HG03520 (cell line): ENCODE results near the gene RUNX3.

Experiments
- ATAC-seq: cut with Tn5 transposase; IDR thresholded peaks from one replicate; pipeline ENCODE4 v1.9.1; 2021; ENCODE audit warnings: mild to moderate bottlenecking, moderate library complexity; ENCODE audit not compliant: unreplicated experiment

RUNX3 gene

DNA sequence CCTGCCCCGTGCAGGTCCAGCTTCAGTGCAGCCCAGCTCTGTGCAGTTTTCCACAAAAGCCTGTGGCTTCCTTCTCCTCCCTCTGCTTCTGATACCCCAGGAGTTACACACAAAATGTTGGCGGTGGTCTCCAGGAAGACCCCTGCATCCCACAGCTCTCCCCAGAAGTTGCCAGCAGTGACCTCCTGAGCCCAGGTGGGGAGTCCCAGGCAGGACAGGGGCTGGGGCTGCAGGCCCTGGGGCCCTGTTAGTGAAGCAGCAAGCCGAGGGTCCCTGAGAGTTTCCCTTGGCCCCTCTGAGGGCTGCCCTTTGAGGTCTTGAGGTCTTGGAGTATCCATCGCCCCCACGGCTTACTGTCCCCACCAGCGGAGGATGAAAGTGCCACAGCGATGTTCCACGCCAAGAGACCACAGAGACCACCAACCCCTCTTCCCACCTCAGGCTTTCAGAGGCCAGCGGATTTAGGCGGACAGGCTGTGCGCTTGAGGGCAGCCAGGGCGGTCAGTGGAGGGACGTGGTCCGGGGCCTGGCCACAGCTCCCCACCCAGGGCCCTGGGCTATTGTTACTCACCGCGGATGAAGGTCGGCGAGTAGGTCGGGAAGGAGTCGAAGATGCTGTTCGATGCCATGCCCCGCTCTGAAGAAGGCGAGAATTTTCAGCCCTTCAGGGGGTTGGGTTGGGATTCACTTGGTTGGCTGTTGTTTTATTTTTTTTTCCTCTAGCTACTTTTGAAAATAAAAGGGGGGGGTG is 34.0 kb upstream of the RUNX3 start:
- no peak for ATAC-seq

DNA sequence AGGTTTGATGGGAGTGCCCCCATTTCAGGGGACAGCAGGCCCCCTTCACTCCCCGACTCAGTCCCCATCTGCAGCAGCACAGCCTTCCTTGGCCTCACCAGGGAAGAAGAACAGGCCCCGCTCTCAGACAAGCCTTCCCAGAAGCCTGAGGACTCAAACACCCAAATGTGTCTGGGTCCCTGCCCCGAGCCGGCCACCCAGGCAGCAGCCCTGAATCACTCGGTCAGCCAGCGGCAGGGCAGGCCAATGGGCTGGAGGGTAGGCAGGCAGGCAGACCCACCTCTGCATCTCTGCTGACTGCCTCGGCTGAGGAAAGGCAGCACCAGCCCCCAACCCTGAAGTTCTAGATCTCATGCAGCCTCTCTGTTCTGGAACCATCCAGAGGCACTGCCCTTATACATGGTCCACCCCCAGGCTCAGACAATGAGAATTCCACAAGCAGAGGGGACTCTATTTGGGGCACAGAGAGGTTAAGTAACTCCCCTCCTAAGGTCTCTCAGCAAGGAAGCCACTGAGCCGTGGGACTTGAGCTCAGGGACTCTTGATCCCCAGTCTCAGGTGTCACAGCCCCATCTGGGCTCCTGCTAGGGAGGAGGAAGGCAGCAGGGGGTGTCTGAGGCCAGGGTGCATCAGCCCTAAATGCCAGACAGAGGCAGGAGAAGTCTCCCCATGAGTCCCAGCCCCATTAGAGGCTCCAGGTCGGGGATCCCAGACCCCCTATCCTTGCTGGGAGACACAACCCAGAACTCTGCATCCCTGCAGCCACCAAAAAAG is 33.2 kb upstream of the RUNX3 start:
- ATAC-seq = no peak

DNA sequence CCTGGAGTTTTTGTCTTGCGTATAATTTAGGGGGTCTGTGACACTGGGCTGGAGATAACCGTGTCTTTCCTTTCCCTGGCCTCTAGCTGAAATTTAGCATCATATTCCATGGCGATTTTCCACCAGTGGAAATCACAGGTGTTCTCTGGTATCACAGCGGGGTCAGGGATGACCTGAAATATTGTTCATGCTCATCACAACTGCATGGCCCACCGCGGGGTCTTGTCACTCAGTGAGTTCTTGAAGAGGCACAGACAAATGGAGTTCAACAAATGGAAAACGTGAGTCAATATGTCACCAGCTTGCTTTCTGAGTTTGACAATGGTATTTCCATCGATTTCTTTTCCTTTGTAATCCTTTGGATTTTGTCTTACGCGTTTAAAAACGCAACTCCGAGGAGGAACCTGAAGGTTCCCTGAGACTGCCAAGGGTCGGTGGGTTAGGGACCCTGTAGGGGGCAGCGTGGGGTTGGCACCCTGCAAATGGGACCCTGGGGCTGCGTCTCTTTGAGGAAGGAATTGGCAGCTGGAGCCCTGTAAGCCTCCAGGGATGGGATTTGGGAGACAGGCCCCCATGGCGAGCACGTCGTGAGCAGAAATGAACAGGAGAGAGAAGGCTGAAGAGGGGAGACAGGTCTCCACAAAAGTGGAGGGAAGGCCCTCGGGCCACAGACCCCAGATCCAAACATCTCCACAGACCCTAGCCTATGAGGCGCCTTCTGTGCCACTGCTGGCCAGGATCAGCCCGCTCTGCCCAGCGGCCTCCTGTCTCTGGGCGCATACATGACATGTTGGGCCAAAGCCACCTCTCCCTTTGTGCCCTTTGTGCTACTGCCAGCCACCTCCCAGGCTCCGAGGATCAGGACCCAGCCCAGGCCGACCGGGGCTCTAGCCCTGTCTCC is 32.1 kb upstream of the RUNX3 start:
- no peak for ATAC-seq

DNA sequence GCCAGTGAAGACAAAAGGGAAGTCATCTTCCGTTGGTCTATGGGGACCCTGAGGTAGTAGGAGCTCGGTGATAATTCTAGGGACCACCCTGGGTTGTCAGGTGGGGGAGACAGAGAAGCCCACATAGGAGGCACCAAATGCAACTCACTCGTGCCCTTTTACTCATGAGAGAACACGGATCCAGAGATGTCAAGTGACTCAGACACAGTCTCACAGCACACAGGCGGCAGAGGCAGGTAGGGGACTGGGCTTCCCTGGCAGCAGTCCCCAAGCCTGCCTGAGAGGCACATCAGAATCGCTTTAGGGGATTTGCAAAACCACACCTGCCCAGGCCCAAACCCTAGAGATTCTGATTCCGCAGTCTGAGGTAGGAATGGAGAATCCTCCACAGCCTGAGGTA is 31.3 kb upstream of the RUNX3 start:
- ATAC-seq = no peak

DNA sequence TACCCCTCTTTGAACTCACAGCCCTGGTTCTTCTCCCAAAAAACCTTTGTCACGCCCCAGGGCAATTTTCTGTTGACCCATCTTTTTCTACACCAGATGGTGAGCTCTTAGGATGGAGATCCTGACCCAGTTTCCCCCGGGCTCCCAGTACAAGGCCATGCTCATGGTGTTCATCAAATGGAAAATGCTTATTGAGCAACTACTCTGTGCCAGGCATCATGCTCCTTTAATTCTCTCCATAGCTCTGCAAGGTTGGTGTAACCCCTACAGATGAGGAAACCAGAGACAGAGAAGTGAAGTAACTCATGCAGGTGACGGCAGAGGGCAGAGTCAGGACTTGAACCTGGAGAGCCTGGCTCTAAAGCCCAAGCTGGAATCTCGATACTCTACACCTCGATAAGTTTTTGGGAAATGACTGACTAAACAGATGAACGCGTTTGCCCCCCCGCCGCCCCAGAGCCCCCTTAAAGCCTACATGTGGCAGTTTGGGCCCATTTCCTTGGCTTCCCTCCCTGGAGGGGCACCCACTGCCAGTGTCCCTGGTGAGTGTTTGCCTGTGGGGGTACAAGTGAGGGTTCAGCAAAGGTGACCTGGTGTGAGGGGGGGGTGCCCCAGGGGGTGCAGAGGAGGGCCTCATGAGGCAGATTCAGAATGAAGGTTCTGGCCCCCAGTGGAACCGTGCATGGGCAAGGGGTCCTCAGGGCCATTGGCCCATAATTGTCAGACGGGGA is 30.2 kb upstream of the RUNX3 start:
- ATAC-seq = no peak

DNA sequence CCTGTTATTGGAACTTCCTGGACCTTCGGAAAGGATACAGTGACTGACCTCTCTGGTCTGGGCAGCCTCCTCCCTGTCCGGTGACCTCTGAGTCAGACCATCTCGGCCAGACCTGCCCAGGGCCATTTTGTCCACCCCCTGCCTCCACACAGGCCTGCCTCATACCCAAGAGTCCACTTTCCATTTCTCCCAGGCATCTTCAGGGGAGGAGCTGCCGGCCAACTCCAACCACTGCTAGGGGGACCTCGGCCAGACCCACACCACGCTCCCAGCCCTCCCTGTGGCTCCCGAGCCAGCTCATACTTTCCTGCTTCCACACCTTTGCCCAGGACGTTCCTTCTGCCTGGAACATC is 29.5 kb upstream of the RUNX3 start:
- no peak for ATAC-seq

DNA sequence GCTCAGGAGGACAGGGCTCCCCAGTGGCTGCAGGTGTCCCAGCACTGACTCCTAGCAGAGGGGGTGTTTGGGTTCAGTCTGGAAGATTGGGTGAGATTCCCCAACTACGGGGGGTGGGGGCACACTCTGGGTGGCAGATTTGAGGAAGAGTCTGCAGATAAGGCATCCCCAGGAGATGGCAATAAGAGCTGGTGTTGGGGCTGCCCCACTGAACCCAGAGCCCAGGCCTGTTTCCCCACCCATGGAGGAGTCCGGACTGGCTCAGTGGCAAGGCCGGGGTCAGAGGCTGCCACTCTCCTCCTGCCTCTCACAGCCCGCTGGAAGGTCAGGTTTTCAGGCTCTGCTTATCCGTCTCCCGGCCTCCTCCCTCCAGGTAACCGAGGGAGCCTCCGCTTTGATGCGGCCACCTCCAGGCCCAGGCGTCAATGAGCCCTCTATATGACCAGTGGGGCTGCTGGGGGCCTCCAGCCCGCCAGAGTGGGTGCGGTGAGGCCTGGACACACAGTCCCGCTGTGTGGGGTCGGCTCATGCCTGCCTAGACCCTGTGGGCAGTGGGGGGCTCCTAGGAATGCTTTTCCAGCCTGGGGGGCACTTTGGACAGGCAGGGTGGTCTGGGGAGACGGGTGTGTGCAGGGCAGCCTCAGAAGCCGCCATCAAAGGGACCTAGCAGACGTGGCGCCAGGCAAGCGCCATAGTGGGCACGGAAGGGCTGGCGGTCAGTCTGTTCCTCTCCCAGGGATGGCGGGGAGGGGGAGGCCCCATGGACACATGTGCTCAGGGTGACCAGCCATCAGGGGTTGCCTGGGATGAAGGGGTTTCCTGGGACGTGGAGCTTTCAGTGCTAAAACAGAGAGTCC is 28.9 kb upstream of the RUNX3 start:
- ATAC-seq = no peak

DNA sequence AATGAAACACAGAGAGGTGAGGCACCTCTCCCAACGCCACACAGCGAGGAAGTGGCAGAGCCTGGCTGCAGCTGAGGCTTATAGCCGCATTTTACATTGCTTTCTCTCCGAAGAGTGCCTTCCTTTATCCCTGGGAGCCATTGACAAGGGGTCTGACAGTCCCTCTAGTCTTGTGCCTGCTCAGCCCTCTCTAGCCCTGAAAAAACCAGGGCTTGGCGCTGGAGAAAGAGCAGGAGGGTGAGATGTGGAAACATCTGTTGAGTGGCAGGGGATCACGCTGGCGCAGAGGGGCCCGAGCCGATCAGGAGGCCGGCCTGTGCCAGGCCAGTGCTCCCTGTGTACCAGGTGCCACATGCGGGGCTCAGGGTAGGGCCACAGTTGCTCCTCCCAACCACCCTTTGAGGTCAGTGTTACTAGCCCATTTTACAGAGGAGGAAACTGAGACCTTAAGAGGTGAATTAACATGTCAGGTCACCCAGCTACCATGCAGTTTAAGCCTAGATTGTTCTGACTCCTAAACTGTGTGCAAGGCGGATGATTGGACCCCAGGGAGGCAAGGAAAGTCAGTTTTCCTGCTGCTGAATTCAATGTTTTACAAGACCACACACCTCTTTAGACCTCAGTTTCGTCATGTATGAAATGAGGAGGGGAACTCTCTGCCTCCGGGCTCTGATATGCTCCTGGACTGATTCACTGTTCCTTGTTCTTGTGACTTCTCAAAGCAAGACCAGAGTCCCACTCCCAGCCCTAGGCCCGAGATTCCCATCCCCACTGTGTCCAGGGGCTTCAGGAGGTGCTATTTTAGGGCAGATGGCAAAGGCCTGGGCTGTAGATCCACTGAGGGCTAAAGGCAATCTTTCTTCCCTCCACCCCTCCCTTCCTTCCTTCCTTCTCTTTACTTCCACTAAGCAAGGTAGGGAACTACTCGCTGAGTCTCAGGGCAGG is 28.0 kb upstream of the RUNX3 start:
- no peak for ATAC-seq

DNA sequence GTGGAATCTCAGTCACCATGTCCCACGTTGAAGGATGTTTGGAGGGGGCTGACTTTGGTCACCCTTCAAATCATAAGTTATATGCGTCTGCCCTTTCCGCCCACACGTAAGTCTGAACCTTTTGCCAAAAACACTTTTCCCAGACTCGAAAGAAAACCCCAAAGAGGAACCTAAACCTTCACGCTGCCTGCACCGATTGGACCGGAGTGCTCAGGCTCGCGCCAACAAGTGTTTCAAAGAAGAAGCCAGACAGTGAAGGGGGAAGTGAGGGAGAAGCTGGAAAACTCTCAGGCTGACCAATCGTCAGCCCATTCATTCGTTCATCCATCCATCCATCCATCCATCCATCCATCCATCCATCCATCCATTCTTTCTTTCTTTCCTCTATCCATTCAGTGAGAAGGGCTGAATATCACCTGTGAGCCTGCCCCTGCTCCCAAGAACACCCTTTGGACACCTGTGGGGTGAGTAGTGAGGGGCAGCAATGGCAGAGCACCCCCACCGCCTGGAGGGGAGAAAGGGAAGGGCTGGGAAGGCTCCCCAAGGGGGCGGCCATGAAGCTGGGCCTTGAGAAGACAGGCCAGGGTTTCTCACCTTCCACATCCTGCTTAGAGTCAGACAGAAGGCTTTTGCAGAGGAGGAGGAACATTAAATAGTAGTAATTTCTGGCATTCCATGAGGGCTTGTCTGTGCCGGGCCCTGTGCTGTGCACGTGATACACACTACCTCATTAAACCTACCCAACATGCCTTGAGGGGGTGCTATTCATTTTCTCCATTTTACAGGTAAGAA is 27.1 kb upstream of the RUNX3 start:
- no peak for ATAC-seq

DNA sequence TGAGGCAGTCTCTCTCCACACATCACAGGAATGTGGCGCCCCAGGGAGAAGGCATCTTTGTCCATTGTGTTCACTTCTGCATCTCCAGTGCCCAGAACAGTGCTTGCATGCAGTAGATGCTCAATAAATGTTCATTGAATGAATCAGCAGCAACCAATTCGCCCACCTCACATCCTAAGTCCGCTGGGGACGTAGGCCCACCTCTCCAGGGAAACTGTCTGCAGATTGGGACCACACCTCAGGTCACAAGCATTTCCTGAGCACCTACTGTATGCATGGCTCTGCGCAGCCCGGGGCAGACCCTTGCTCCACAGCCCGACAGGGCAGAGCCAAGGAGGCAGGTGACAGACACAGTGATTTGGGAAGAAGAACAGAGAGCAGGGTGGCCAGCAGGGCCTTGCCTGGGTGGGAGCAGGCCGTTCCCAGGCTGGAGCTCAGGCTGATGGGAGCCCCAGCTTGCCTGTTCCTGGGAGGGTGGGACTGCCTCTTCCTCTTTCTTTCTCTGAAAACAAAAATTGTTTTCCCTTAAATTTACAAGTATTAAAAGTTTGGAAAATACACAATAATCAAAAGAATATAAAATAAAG is 25.8 kb upstream of the RUNX3 start:
- ATAC-seq = no peak

DNA sequence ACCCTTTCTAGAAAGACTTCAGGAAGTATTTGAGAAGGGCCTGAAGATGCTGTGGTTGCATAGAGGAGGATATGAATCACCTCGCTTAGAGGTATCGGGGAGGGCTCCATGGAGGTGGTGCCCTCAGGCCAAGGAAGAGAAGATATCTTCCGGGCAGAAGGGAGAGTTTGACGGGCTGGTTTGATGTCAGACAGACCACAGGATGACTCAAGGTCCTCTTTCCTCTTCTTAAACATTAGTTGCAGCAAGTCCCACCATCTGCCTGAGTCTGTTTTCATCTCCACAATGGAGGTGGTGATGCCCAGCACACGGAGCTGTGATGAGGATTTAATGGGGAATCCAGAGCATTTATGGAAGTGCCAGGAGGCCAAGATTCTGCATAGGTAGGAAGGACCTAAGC is 25.1 kb upstream of the RUNX3 start:
- no peak for ATAC-seq

DNA sequence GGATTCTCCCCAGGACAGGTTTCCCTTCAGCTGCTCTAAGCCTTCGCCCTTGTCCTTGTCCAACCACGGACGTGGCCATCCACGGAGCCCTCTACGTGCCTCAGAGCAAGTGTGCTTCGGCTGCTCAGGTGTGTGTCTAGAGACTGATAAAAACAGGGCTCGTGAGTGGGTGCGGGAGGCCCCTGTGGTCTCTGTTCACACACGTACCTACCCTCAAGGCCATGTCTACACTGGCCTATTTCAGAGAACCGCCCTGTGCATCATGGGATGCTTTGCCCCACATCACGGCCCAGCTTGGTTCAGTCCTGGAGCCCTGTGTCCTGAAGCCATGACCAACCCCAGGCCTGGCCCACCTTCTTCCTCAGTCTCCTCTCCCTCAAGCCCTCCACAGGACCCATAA is 24.6 kb upstream of the RUNX3 start:
- no peak for ATAC-seq

DNA sequence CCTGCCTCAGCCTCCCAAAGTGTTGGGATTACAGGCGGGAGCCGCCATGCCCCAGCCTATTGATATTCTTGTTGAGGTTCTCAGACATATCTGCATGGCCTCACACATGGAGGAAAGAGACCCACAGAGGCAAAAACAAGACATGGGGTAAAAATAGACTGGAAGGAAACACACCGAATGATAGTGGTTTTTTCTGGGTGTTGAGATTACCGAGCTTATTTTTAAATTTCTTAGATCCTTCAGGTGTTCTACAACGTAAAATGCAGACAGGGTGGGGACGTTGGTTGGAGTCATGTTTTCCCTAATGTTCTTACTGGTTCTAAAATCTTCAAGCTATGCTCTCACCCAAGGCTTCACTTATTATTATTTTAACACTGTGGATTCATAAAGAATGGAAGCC is 23.9 kb upstream of the RUNX3 start:
- ATAC-seq = no peak

DNA sequence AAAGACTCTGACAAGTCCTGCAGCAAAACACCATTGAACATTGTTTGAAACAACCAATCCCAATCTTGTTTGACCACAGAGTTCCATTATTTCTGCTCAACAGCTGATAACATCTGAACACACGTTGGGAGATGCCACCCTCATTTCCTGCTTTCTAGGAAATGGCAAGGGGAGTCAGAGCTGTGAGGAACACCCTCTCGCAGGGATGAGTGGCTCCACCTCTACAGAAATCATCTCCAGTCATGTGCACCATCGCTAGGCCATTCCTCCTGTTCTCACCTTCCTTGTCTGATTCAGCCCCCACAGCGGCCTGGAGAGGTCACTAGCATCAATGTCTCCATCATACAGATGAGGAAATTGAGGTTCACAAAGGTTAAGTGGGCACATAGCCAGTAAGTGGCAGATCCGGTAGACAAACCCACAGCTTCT is 22.4 kb upstream of the RUNX3 start:
- no peak for ATAC-seq

DNA sequence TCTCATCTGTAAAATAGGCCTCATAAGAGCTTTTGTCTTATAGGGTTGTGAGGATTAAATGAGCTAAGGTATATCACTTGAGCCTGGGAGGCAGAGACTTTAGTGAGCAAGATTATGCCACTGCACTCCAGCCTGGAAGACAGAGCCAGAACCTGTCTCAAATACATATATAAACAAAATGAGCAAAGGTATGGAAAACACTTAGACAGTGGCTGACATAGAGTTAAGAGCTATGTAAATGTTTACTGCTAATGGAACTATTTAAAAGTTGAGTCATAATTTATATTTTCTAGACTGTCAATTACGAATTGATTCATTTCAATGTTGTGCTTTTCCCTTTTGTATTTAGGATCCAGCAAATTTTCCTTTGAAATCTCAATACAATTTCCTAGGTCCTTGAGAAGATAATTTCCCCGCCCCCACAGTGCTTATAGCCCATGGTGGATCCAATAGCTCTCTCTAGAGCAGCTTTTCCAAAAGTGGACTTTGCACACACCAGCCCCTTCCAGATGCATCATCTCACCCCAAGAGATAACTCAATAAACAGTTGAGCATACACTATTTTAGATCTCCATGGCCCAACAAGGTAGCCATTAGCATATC is 21.8 kb upstream of the RUNX3 start:
- no peak for ATAC-seq

DNA sequence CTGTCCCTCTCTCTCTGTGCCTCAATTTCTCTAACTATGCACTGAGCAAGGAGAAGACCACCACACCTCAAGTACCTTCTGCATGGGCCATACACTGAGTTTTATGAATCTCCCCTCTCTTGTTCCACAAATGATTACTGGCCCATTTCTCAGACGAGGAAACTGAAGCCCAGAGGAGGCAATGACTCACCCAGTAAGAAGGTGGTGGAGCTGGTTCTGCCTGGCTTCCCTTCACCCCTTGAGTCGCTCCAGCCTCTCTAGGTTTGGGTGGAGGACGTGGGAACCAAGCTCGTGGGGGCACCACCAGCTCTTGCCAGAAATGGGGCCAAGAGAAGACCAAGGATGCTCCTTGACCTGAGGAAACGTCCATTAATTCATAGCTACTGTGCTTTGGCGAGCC is 21.3 kb upstream of the RUNX3 start:
- ATAC-seq = no peak

DNA sequence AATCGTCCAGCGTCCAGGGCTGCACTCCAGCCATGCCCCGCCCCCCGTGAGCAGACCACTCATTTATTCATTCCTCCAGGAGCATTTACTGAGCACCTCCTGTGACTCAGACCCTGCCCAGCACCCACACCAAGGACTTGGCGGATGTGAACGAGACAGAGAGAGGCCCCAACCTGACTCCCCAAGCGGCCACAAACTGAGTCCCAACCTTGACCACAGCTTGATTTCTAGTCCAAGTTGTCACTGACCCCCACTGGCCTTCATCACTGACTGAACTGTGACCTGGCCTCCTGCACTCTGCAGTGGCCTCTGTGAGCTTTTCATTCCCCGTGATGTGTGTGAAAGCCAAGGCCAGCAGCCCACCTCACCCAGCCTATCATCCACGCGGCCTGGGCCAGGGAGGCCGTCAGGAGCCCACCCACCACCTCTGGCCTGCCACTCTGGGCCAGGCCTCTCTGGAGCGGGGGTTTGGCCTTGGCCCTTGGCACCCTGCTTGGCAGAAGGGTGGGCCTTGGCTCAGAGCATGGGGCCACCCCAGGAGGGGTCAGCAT is 19.3 kb upstream of the RUNX3 start:
- ATAC-seq = no peak
